ENCODE data around the gene OARD1. TPM values are rescaled to one million over a fixed set of nuclear protein-coding genes. Genes with fewer than 3 reads are reported as not detected.

Gene OARD1
- total RNA-seq, 1 experiment from 2014 or later: 33.7 TPM

GRCh38 chr6:41100871-41101287, 28.7 kb upstream of the OARD1 start (continued):
- TF ChIP-seq AFF4 (CRISPR knock-in tag; IDR thresholded peaks at IDR 0.05; ENCODE audit: borderline replicate concordance) (no peak), ZNF512 (CRISPR knock-in tag; IDR thresholded peaks at IDR 0.05; ENCODE audit: borderline replicate concordance) (no peak), GABPB1 (CRISPR knock-in tag; IDR thresholded peaks at IDR 0.05) (no peak), KAT7 (CRISPR knock-in tag; IDR thresholded peaks at IDR 0.05; ENCODE audit: borderline replicate concordance) (no peak), NR2C2 (CRISPR knock-in tag; IDR thresholded peaks at IDR 0.05) (no peak), ZNF416 (CRISPR knock-in tag; IDR thresholded peaks at IDR 0.05) (no peak), E2F5 (CRISPR knock-in tag; IDR thresholded peaks at IDR 0.05) (no peak), IRF2 (CRISPR knock-in tag; IDR thresholded peaks at IDR 0.05; ENCODE audit: borderline replicate concordance, low read depth) (no peak), ZNF423 (CRISPR knock-in tag; IDR thresholded peaks at IDR 0.05) (no peak), MYBL2 (CRISPR knock-in tag; IDR thresholded peaks at IDR 0.05) (0 out of 2 replicates have a peak, but pooled peaks have one; percentile 30), CDX4 (CRISPR knock-in tag; IDR thresholded peaks at IDR 0.05; ENCODE audit: borderline replicate concordance) (no peak), ZSCAN18 (CRISPR knock-in tag; IDR thresholded peaks at IDR 0.05) (no peak), ZNF317 (CRISPR knock-in tag; IDR thresholded peaks at IDR 0.05; ENCODE audit: borderline replicate concordance, low read depth) (no peak), NFYB (CRISPR knock-in tag; conservative IDR thresholded peaks at IDR 0.05; ENCODE audit: low read depth) (peak; percentile 42; the same call in 1 of the 2 replicates), TEAD4 (CRISPR knock-in tag; IDR thresholded peaks at IDR 0.05) (no peak), FOXP1 (CRISPR knock-in tag; IDR thresholded peaks at IDR 0.05; ENCODE audit: borderline replicate concordance) (peak; percentile 81; the same call in 1 of the 2 replicates), NFATC4 (CRISPR knock-in tag; IDR thresholded peaks at IDR 0.05) (no peak), SP1 (CRISPR knock-in tag; conservative IDR thresholded peaks at IDR 0.05) (0 out of 2 replicates have a peak, but pooled peaks have one; percentile 34), E2F4 (CRISPR knock-in tag; IDR thresholded peaks at IDR 0.05; ENCODE audit: borderline replicate concordance, low read depth) (no peak), EMX1 (CRISPR knock-in tag; IDR thresholded peaks at IDR 0.05) (0 out of 2 replicates have a peak, but pooled peaks have one; percentile 53), PRRX2 (CRISPR knock-in tag; IDR thresholded peaks at IDR 0.05) (no peak), ZNF138 (CRISPR knock-in tag; conservative IDR thresholded peaks at IDR 0.05) (0 out of 2 replicates have a peak, but pooled peaks have one; percentile 53), NR3C1 (CRISPR knock-in tag; conservative IDR thresholded peaks at IDR 0.05; ENCODE audit: low read depth) (0 out of 2 replicates have a peak, but pooled peaks have one; percentile 15), SMAD4 (CRISPR knock-in tag; IDR thresholded peaks at IDR 0.05) (no peak), TCF7 (CRISPR knock-in tag; IDR thresholded peaks at IDR 0.05; ENCODE audit: low read depth) (no peak), TEAD1 (CRISPR knock-in tag; IDR thresholded peaks at IDR 0.05) (peak; percentile 81), IRF1 (CRISPR knock-in tag; IDR thresholded peaks at IDR 0.05) (no peak; the same call in 1 of the 2 replicates), ZNF263 (CRISPR knock-in tag; IDR thresholded peaks at IDR 0.05; ENCODE audit: low read depth) (no peak), ZMAT4 (CRISPR knock-in tag; IDR thresholded peaks at IDR 0.05) (no peak), CBFB (CRISPR knock-in tag; IDR thresholded peaks at IDR 0.05; ENCODE audit: low read depth) (no peak), FOXK1 (CRISPR knock-in tag; IDR thresholded peaks at IDR 0.05) (peak; percentile 63; the same call in 1 of the 2 replicates)

Data from WTC11 (cell line).